HG02938 (cell line): ENCODE results near the gene CDH4.
"Not testable (repeated sequence)": the region's sequence is repeated elsewhere in the genome, so short reads cannot be mapped to it uniquely, and the experiment has no call there.

Experiments
- ATAC-seq: cut with Tn5 transposase; IDR thresholded peaks from one replicate; pipeline ENCODE4 v1.9.1; 2021; ENCODE audit warnings: mild to moderate bottlenecking, moderate library complexity; ENCODE audit not compliant: unreplicated experiment

Gene CDH4

DNA sequence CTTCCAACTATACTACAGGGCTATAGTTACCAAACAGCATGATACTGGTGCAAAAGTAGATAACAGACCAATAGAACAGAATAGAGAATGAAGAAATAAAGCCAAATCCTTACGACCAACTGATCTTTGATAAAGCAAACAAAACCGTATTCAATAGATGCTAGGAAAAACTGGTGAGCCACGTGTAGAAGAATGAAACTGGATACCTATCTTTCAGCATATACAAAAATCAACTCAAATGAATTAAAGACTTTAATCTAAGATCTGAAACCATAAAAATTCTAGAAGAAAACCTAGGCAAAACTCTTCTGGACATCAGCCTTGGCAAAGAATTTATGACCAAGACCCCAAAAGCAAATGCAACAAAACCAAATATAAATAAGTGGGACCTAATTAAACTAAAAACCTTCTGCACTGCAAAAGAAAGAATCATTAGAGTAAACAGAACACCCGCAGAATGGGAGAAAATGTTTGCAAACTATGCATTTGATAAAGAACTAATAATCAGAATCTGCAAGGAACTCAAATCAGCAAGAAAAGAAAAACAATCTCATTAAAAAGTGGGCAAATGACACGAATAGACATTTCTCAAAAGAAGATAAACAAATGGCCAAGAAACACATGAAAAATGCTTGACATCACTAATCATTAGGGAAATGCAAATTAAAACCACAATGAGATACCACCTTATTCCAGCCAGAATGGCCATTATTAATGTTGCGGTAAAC, 703.8 kb downstream of the CDH4 start:
- no peak for ATAC-seq

GRCh38 chr20:61956396-61957342, 704.6 kb downstream of the CDH4 start:
- no peak for ATAC-seq

GRCh38 chr20:61957961-61958715, 706.1 kb downstream of the CDH4 start:
- ATAC-seq = no peak

GRCh38 chr20:61958773-61959700, 707.0 kb downstream of the CDH4 start:
- ATAC-seq = no peak

DNA sequence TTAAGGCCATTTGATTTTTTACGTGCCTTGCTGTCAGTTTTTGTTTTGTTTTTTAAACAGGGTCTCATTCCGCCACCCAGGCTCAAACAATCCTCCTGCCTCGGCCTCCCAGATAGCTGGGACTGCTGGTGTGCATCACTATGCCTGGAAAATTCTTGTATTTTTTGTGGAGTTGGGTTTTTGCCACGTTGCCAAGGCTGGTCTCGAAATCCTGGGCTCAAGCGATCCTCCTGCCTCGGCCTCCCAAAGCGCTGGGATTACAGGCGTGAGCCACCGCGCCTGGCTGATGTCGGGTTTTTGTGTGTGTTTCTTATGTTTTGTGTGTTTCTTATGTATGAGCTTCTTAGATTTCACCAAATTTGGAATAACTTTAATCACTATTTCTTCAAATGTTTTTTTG, 708.8 kb downstream of the CDH4 start:
- no peak for ATAC-seq

DNA sequence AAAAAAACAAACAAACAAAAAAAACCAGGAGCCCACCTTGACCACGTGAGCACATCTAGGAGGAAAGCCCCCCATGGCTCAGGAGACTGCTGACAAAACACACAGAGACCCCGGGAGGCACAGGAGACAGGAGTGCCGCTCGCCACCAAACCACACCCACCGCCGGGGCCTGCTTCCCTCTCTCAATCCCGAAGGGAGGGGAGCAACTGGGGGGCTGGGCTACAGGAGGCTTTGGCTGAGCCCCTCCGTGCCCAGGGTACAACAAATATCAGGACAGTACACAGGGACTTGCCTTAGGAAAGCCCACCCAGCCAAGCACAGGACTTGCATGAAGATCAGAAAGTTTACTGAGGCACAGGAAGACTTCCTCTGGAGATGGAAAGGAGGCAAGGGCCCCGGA, 711.1 kb downstream of the CDH4 start:
- no peak for ATAC-seq

DNA sequence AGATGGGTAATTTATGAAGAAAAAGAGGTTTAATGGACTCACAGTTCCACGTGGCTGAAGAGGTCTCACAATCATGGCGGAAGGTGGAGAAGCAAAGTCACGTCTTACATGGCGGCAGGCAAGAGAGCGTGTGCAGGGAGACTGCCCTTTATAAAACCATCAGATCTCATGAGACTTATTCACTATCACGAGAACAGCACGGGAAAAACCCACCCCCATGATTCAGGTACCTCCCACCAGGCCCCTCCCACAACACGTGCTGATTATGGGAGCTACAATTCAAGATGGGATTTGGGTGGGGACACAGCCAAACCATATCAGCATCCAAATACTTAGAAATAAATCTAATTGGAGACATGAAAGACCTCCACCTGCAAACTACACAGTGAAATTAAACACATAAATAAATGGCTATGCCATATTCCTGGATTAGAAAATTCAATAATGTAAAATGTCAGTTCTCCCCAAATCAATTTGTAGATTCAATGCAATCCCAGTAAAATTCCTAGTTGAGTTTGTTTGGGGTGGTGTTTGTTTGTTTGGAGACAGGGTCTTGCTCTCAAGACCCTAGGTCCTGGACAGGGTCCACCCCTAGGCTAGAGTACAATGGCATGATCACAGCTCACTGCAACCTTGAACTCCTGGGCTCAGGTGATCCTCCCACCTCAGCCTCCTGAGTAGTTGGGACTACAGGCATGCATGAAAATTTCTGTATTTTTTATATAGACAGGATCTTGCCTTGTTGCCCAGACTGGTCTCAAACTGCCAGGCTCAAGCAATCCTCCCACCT, 712.0 kb downstream of the CDH4 start:
- no peak for ATAC-seq

DNA sequence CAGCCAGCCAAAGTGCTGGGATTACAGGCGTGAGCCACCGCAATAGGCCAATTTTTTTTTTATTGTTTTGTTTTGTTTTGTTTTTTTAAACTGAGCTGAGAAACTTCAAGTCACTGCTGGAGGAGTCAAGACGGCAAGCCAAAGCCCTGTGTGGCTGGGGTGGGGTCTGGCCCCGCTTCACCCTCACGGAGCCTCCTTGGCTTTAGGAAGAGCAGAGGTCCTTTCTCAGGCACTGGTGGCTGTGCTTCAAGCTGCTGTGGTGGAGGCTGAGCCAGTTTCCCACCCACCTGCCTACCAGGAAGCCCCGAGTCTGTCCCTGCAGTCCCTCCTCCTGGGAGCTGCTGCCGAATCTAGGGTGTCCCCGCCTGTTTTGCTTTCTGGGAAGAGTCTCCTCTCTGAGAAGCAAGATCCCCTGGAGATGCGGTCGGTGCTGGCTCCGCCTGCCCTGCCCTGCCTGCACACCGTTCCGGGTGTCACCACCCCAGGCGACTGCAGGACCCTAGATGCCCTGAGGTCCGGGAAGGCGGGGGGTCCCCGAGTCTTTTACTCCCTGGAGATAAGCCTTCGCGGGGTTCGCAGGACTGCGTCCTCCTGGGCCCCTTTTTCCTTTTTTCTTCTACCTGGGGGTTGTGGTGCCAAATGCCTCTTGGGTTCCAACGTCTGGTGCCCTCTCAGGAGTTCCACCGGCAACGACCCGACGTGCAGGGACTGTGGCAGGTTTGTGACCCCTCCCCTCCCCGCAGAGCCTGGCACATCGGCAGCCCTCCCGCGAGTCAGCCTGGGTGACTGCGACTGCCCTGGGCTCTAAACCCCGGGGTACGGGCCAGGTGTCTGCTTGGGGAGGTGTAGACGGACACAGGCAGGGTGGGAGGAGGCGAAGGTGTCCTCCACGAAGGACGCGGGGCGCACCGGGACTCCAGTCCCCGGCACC, 712.9 kb downstream of the CDH4 start:
- no peak for ATAC-seq

- ATAC-seq = no peak
These were observed 713.8 kb downstream of the CDH4 start for GRCh38 chr20:61965606-61966491.

DNA sequence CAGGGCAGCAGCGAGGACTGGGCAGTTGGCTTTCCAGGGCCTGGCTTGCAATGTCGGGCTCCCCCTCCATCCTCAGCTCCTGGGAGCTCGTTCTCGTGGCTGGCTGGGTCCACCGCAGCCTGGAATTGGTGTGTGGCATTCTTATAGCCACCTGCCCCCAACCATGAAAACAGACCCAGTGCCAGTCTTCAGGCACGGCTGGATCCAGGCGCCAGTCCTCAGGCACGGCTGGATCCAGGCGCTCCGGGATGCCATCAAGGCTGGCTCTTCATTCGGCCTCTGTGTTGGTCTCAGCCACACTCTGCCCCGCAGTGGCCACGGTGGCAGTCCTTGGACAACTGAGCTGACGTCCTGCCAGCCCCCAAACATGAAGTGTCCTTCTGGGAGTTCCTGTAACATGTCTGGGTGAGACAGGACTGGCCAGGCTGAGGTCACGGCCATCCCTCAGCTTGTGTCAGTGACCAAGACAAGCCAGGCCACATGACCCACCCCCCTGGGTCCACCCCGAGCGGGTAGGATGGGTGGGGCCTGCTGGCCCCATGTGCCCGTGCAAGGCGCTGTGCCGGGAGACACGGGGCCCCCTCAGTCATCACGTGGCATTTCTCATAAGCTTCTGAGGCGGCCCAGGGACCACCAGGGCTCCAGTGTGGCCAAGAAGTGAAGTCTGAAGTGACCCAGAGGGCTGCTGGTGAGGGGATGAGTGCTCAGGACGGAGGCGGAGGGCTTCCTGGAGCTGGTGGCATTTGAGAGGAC, 714.6 kb downstream of the CDH4 start:
- no peak for ATAC-seq

DNA sequence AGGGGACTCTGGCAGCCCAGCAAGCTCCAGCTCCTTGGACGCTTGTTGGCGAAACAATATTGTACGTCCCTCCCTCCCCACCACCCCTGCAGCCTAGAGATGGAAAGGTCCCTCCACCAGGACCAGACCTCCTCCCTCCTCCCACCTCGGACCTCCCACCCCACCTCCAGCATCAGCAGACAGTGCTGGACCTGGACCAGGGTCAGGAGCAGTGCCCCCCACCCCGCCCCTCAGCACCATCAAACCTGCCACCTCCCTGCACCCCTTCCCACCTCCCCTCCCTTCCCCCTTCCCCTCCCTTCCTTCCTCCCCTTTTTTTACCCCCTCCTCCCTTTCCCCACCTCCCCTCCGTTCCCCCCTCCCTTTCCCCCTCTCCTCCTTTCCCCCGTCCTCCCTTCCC, 715.2 kb downstream of the CDH4 start:
- no peak for ATAC-seq

DNA sequence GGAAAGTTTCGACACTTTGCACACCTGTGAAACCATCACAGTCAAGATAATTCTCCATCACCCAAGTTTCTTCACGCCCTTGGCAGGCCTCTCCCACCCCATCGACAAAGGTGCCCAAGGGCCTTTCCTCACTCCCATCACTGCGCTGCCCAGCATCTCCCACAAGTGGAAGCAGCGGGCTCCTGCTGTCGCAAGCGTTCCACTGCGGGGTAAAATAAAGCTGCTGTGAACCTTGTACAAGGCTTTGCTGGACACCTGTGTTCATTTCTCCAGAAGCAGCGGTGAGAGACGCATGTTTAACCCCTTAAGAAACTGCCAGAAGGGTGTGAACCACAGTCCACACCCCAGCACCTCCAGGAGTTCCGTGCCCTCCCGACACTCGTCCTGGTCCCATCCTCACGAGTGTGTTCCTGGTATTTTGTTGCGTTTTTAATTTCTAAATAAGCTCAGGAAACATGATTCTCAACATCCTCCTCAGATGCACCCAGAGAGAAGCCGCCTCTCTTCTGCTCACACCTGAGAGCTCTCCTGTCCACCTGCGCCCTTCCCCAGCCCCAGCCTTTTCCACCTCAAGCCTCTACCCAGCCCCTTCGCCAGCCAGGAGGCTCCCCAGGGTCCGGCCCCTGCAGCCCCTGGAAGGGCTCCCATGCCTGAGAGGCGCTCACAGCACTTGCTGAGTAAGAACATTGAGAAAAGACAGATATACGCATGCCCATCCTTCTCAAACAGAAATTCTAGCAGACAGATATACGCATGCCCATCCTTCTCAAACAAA, 716.2 kb downstream of the CDH4 start:
- no peak for ATAC-seq

- no peak for ATAC-seq
These were observed 716.9 kb downstream of the CDH4 start for GRCh38 chr20:61968932-61969331.

- ATAC-seq = no peak
These were observed 717.7 kb downstream of the CDH4 start for GRCh38 chr20:61969806-61970205.

DNA sequence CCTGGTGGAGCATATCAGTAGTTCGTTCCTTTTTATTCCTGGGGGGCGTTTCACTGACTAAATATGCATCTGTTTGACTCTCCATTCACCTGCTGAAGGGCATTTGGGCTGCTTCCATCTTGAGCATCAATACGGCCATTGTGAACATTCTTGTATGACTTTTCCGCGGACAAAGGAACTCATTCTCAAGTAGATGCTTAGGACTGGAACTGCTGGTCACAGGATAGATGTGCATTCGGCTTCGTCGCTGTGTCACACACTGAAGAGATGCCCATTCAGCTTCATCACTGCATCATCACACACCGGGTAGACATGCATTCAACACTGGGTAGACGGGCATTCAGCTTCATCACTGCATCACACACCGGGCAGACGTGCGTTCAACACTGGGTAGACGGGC, 718.3 kb downstream of the CDH4 start:
- ATAC-seq = no peak

DNA sequence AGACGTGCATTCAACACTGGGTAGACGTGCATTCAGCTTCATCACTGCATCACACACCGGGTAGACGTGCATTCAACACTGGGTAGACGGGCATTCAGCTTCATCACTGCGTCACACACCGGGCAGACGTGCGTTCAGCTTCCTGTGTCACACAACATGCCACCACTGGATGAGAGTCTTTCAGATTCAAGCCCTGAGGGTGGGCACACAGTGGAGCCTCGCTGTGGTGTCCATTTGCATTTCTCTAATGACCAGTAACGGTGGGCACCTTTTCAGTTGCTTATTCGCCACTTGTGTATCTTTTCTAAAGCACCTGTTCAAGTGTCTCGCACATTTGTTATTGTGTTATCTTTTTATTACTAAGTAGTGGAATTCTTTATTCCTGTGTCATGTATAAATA, 719.5 kb downstream of the CDH4 start:
- not testable (repeated sequence) for ATAC-seq
